EH (cell line): ENCODE measurements around the gene LRRC8D.
"Not testable (repeated sequence)": the region's sequence is repeated elsewhere in the genome, so short reads cannot be mapped to it uniquely, and the experiment has no call there.

Experiments
- DNase-seq: peaks from one replicate; pipeline ENCODE4 v3.0.0-alpha.2; 2015; ENCODE audit warnings: low read depth

LRRC8D gene

GRCh38 chr1:89962024-89962741 is 141.4 kb downstream of the LRRC8D start:
- peak; percentile 85 for DNase-seq

- DNase-seq, result peak; percentile 48
These were observed 141.9 kb downstream of the LRRC8D start for GRCh38 chr1:89962742-89963075.

- peak; percentile 29 for DNase-seq
These were observed 144.4 kb downstream of the LRRC8D start for GRCh38 chr1:89965193-89965768.

GRCh38 chr1:89966656-89967055 is 145.8 kb downstream of the LRRC8D start:
- no peak for DNase-seq

GRCh38 chr1:89971600-89971999 is 150.8 kb downstream of the LRRC8D start:
- DNase-seq, result peak; percentile 59

GRCh38 chr1:89972024-89972423 is 151.2 kb downstream of the LRRC8D start:
- no peak for DNase-seq

- DNase-seq, result no peak
These were observed 152.8 kb downstream of the LRRC8D start for GRCh38 chr1:89973471-89974127.

- DNase-seq, result no peak
These were observed 153.4 kb downstream of the LRRC8D start for GRCh38 chr1:89974256-89974655.

GRCh38 chr1:89974696-89975470 is 154.1 kb downstream of the LRRC8D start:
- peak; percentile 80 for DNase-seq

- DNase-seq, result no peak
These were observed 154.8 kb downstream of the LRRC8D start for GRCh38 chr1:89975540-89976125.

GRCh38 chr1:89978755-89979154 is 157.9 kb downstream of the LRRC8D start:
- DNase-seq, result peak; percentile 81

- DNase-seq, result peak; percentile 46
These were observed 159.8 kb downstream of the LRRC8D start for GRCh38 chr1:89980605-89981004.

- DNase-seq, result not testable (repeated sequence)
These were observed 162.0 kb downstream of the LRRC8D start for GRCh38 chr1:89982846-89983245.

- not testable (repeated sequence) for DNase-seq
These were observed 163.8 kb downstream of the LRRC8D start for GRCh38 chr1:89984564-89985116.

GRCh38 chr1:89986020-89986419 is 165.2 kb downstream of the LRRC8D start:
- DNase-seq, result no peak
